H1 (cell line): Measurements from ENCODE around the gene THAP4. TPM values are rescaled to one million over a fixed set of nuclear protein-coding genes. Genes with fewer than 3 reads are reported as not detected.
A peak's percentile ranks its signal among the peaks of the same experiment; 100 is the strongest.

Source experiments
- BACH1 ChIP-seq: IDR thresholded peaks from 2 replicates; pipeline ENCODE4 v1.6.1; 2012; ENCODE audit warnings: low read length, improper control_type of control experiment
- CEBPB ChIP-seq: IDR thresholded peaks from 2 replicates; pipeline ENCODE4 v1.6.1; 2012; ENCODE audit warnings: low read depth, low read length
- CHD1 ChIP-seq: IDR thresholded peaks from 2 replicates; pipeline ENCODE4 v1.6.1; 2012; ENCODE audit warnings: low read depth, low read length, improper control_type of control experiment
- EZH2 ChIP-seq: fragments of 200-600 bp; sonication (generic); IDR thresholded peaks from 2 replicates; pipeline ENCODE4 v1.7.1; 2012; ENCODE audit warnings: low read depth, mild to moderate bottlenecking, moderate library complexity, low read length, inconsistent platforms; ENCODE audit not compliant: severe bottlenecking
- FOSL1 ChIP-seq: IDR thresholded peaks from 2 replicates; pipeline ENCODE4 v1.6.1; 2011; ENCODE audit warnings: mild to moderate bottlenecking, low read depth, low read length, moderate library complexity; ENCODE audit not compliant: insufficient read depth
- GTF2F1 ChIP-seq: IDR thresholded peaks from 2 replicates; pipeline ENCODE4 v1.6.1; 2012; ENCODE audit warnings: low read depth, low read length, improper control_type of control experiment, borderline replicate concordance
- NANOG ChIP-seq: IDR thresholded peaks from 2 replicates; pipeline ENCODE4 v1.6.1; 2011; ENCODE audit warnings: low read length, low read depth, mild to moderate bottlenecking, inconsistent platforms; ENCODE audit not compliant: insufficient read depth, poor library complexity, severe bottlenecking
- NRF1 ChIP-seq: IDR thresholded peaks from 2 replicates; pipeline ENCODE4 v1.6.1; 2011; ENCODE audit warnings: mild to moderate bottlenecking, low read depth, low read length, improper control_type of control experiment
- PHF8 ChIP-seq: fragments of 200-600 bp; sonication (generic); conservative IDR thresholded peaks from 2 replicates; pipeline ENCODE4 v1.7.1; 2012; ENCODE audit warnings: low read depth, mild to moderate bottlenecking, inconsistent platforms, low read length, moderate library complexity
- POLR2A ChIP-seq, 2 experiments: IDR thresholded peaks; 1 replicate in 1 of 2; 2 replicates in 1 of 2; pipeline ENCODE4 v1.6.1; 2011; ENCODE audit warnings: low read depth in 2 of 2, low read length in 2 of 2, mild to moderate bottlenecking in 2 of 2; ENCODE audit errors: control extremely low read depth in 1 of 2
- POU5F1 ChIP-seq: IDR thresholded peaks from 2 replicates; pipeline ENCODE4 v1.6.1; 2011; ENCODE audit warnings: low read depth, mild to moderate bottlenecking, low read length, moderate library complexity
- RFX5 ChIP-seq: IDR thresholded peaks from 2 replicates; pipeline ENCODE4 v1.6.1; 2011; ENCODE audit warnings: low read depth, low read length, improper control_type of control experiment, borderline replicate concordance
- RNF2 ChIP-seq: fragments of 200-900, 300-1000 bp; sonication (generic); IDR thresholded peaks from 2 replicates; pipeline ENCODE4 v1.7.1; 2016; ENCODE audit warnings: borderline replicate concordance, low read depth, mild to moderate bottlenecking, antibody characterized with exemption, low read length; ENCODE audit not compliant: poor library complexity, severe bottlenecking; ENCODE audit errors: missing control alignments
- RXRA ChIP-seq: IDR thresholded peaks from 2 replicates; pipeline ENCODE4 v1.6.1; 2011; ENCODE audit warnings: low read depth, mild to moderate bottlenecking, low read length, moderate library complexity; ENCODE audit not compliant: insufficient read depth
- SIX5 ChIP-seq: IDR thresholded peaks from 2 replicates; pipeline ENCODE4 v1.6.1; 2011; ENCODE audit warnings: mild to moderate bottlenecking, low read depth, low read length
- SP1 ChIP-seq: IDR thresholded peaks from 2 replicates; pipeline ENCODE4 v1.6.1; 2011; ENCODE audit warnings: low read depth, low read length
- SRF ChIP-seq: IDR thresholded peaks from 2 replicates; pipeline ENCODE4 v1.6.1; 2011; ENCODE audit warnings: mild to moderate bottlenecking, low read depth, low read length, moderate library complexity
- TBP ChIP-seq: IDR thresholded peaks from 2 replicates; pipeline ENCODE4 v1.6.1; 2011; ENCODE audit warnings: low read depth, low read length, improper control_type of control experiment
- TCF12 ChIP-seq: IDR thresholded peaks from 2 replicates; pipeline ENCODE4 v1.6.1; 2011; ENCODE audit warnings: low read depth, mild to moderate bottlenecking, low read length
- polyA plus RNA-seq, 7 experiments: library from polyadenylated mRNA; depleted of rRNA in 3 of 7; stranded (reverse) in 5 of 7; unstranded in 2 of 7; fragments of >200 nt in 5 of 7; fragments of 200-250 nt in 2 of 7; gene quantifications; 1 replicate in 5 of 7; 2 replicates in 1 of 7; 4 replicates in 1 of 7; pipeline versions ENCODE4 v1.2.1 to v1.2.3, GENCODE V29; 2011 to 2013; ENCODE audit warnings: missing spikeins in 2 of 7, mixed read lengths in 2 of 7
- total RNA-seq: library from RNA; stranded (reverse); fragmentation: NEBNext Ultra II Directional; extraction: Animal tissue kit (Norgen Biotek cat#: 25700); gene quantifications from 2 replicates; pipeline ENCODE4 v1.2.1, GENCODE V29; 2021

Gene THAP4
- total and polyA plus RNA-seq, 2 of the 8 experiments (the other 6 are each of a cell fraction or from before 2014, with no cell fraction given): 78.9 to 83.6 TPM

GRCh38 chr2:241540771-241541561 lies 96.0 kb downstream of the THAP4 start (continued):
- TF ChIP-seq CEBPB (no peak), SIX5 (no peak), TBP (no peak), EZH2 (no peak), POU5F1 (no peak), RXRA (no peak), PHF8 (peak; percentile 65; the same call in 1 of the 2 replicates), POLR2A (IDR thresholded peaks at IDR 0.05; ENCODE audit: control extremely low read depth in 1 of 2, low read depth in 2 of 2, low read length in 2 of 2) (peak in 1 of 2 experiments; percentile 52; a peak in 2 of 3 replicates), SP1 (peak; percentile 63; the same call in 1 of the 2 replicates), NRF1 (no peak), BACH1 (peak; percentile 40; the same call in 1 of the 2 replicates), SRF (no peak), CHD1 (no peak), GTF2F1 (no peak), FOSL1 (no peak), NANOG (no peak), RFX5 (no peak), RNF2 (no peak), TCF12 (no peak)
